CD14-positive monocyte (primary cell): Measurements from ENCODE around the gene BCAT1. TPM values are rescaled to one million over a fixed set of nuclear protein-coding genes. Genes with fewer than 3 reads are reported as not detected.

Source experiments
- DNase-seq, 3 donors: peaks; one replicate each; pipeline ENCODE4 v3.0.0-alpha.2; 2011 to 2022
- H2AFZ ChIP-seq: 2 replicates; pipeline ENCODE4 v1.6.0; 2012; ENCODE audit warnings: mild to moderate bottlenecking, low read depth, low read length, inconsistent platforms; ENCODE audit not compliant: insufficient read depth, poor library complexity, severe bottlenecking
- H3K27ac ChIP-seq, 2 donors: 1 replicate in 1 of 2; 2 replicates in 1 of 2; pipeline ENCODE4 v1.5.1; 2012 to 2013; ENCODE audit warnings: low read length in 2 of 2, control low read depth in 1 of 2, inconsistent platforms in 1 of 2, low read depth in 1 of 2, mild to moderate bottlenecking in 1 of 2
- H3K27me3 ChIP-seq, 2 donors: one replicate each; pipeline versions ENCODE4 v1.6.0 to v1.6.1; 2011 to 2013; ENCODE audit warnings: low read length in 2 of 2; ENCODE audit not compliant: control insufficient read depth in 2 of 2, insufficient read depth in 2 of 2
- H3K36me3 ChIP-seq, 2 donors: replicated peaks in 1 of 2; 1 replicate in 1 of 2; 2 replicates in 1 of 2; pipeline versions ENCODE4 v1.5.1 to v1.6.1; 2012 to 2013; ENCODE audit warnings: low read length in 2 of 2, control low read depth in 1 of 2, inconsistent platforms in 1 of 2, mild to moderate bottlenecking in 1 of 2; ENCODE audit not compliant: insufficient read depth in 2 of 2, control insufficient read depth in 1 of 2
- H3K4me1 ChIP-seq, 2 donors: 1 replicate in 1 of 2; 2 replicates in 1 of 2; pipeline versions ENCODE4 v1.5.1 to v1.6.1; 2012 to 2013; ENCODE audit warnings: low read length in 2 of 2, control low read depth in 1 of 2, inconsistent platforms in 1 of 2, mild to moderate bottlenecking in 1 of 2, moderate library complexity in 1 of 2; ENCODE audit not compliant: insufficient read depth in 2 of 2, control insufficient read depth in 1 of 2
- H3K4me2 ChIP-seq: replicated peaks from 2 replicates; pipeline ENCODE3; 2012; ENCODE audit warnings: low read length, moderate library complexity, mild to moderate bottlenecking; ENCODE audit not compliant: poor library complexity, severe bottlenecking; ENCODE audit errors: extremely low read depth
- H3K4me3 ChIP-seq, 3 experiments: fragments of 200-600 bp in 1 of 3; sonication (generic) in 1 of 3; replicated peaks in 1 of 3; 1 replicate in 2 of 3; 2 replicates in 1 of 3; pipeline ENCODE4 v1.5.1; 2011 to 2013; ENCODE audit warnings: low read length in 3 of 3, mild to moderate bottlenecking in 3 of 3, control low read depth in 2 of 3, low read depth in 2 of 3, inconsistent platforms in 1 of 3, moderate library complexity in 1 of 3
- H3K79me2 ChIP-seq: 2 replicates; pipeline ENCODE4 v1.6.0; 2012; ENCODE audit warnings: mild to moderate bottlenecking, control low read depth, inconsistent platforms, low read length, moderate library complexity; ENCODE audit not compliant: insufficient read depth
- H3K9ac ChIP-seq: 2 replicates; pipeline ENCODE4 v1.6.0; 2017; ENCODE audit warnings: low read length, mild to moderate bottlenecking; ENCODE audit not compliant: insufficient read depth, poor library complexity, severe bottlenecking
- H3K9me3 ChIP-seq, 2 donors: replicated peaks in 1 of 2; 1 replicate in 1 of 2; 2 replicates in 1 of 2; pipeline versions ENCODE4 v1.5.1 to v1.6.1; 2012 to 2013; ENCODE audit warnings: low read length in 2 of 2, control low read depth in 1 of 2; ENCODE audit not compliant: control insufficient read depth in 1 of 2, insufficient read depth in 1 of 2
- H4K20me1 ChIP-seq: 2 replicates; pipeline ENCODE4 v1.6.0; 2012; ENCODE audit warnings: mild to moderate bottlenecking, low read length, control low read depth, moderate library complexity; ENCODE audit not compliant: insufficient read depth
- H3K27ac Mint-ChIP-seq, 7 donors: one replicate each; pipeline ENCODE4 v1.8.0; 2020; ENCODE audit warnings: mild to moderate bottlenecking in 7 of 7, mixed read lengths in 7 of 7, moderate library complexity in 6 of 7, inconsistent platforms in 2 of 7
- H3K27me3 Mint-ChIP-seq, 3 donors: one replicate each; pipeline ENCODE4 v1.8.0; 2021 to 2022; ENCODE audit warnings: low read depth in 3 of 3, mild to moderate bottlenecking in 3 of 3, mixed read lengths in 3 of 3, moderate library complexity in 3 of 3, inconsistent platforms in 1 of 3
- H3K36me3 Mint-ChIP-seq, 2 donors: one replicate each; pipeline ENCODE4 v1.8.0; 2020; ENCODE audit warnings: mixed read lengths in 2 of 2, inconsistent platforms in 1 of 2, mild to moderate bottlenecking in 1 of 2
- H3K4me1 Mint-ChIP-seq: one replicate; pipeline ENCODE4 v1.8.0; 2020; ENCODE audit warnings: mild to moderate bottlenecking, mixed read lengths
- H3K4me3 Mint-ChIP-seq, 2 donors: one replicate each; pipeline ENCODE4 v1.8.0; 2020; ENCODE audit warnings: mild to moderate bottlenecking in 2 of 2, mixed read lengths in 2 of 2, moderate library complexity in 1 of 2
- H3K9me3 Mint-ChIP-seq, 7 donors: one replicate each; pipeline ENCODE4 v1.8.0; 2020 to 2022; ENCODE audit warnings: mixed read lengths in 7 of 7, mild to moderate bottlenecking in 6 of 7, moderate library complexity in 6 of 7, inconsistent platforms in 2 of 7
- CTCF ChIP-seq: fragments of 200-600 bp; IDR thresholded peaks from one replicate; pipeline ENCODE4 v1.8.0; 2022; ENCODE audit warnings: antibody characterized with exemption, mild to moderate bottlenecking
- WGBS: methylation state at CpG from one replicate; pipeline ENCODE4 v1.1.5; 2013; ENCODE audit warnings: missing lambda C conversion rate; ENCODE audit not compliant: insufficient coverage; 5-methylcytosine and 5-hydroxymethylcytosine counted together
- intact Hi-C, 2 donors: fragments of 100-400 bp; cut with micrococcal nuclease; formaldehyde crosslinking; loops; one replicate each; pipeline versions ENCODE4 v1.15.0 to v1.15.1; 2023
- polyA plus RNA-seq, 3 donors: library from polyadenylated mRNA; depleted of rRNA in 1 of 3; unstranded in 2 of 3; stranded (reverse) in 1 of 3; fragments of 300-500 nt in 2 of 3; fragments of >200 nt in 1 of 3; fragmentation: Illumina TruSeq in 2 of 3; gene quantifications; 1 replicate in 2 of 3; 2 replicates in 1 of 3; pipeline ENCODE4 v1.2.3, GENCODE V29; 2012 to 2021

Gene BCAT1
- polyA plus RNA-seq, 3 donors, result 3.5 to 16.9 (median 15.2) TPM

DNA sequence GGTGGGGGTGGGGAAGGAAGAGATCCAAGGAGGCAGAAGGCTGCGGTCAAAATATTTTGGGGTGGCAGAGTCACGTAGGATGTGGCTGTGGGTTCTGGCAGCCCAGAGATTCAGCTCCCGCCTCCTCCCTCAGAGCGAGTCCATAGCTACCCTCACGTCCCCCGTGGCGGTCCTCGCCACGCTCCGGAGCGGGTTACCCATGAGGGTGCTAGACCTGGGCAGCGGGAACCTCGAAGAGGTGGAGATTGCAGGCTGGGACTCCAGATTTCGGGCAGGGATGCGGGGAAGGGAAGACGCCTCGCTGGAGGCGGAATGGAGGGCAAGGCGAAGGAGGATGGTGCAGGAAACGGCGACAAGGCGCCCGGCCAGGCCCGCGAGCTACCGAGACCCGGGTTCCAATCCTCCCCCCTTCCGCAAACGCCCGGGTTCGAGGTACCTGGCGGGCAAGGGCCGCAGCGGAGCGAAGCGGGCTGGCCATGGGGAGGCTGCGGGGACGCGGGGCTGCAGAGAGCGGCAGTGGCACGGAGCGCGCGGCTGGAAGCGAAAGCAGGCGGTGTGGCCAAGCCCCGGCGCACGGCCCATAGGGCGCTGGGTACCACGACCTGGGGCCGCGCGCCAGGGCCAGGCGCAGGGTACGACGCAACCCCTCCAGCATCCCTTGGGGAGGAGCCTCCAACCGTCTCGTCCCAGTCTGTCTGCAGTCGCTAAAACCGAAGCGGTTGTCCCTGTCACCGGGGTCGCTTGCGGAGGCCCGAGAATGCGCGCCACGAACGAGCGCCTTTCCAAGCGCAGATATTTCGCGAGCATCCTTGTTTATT lies 46.2 kb downstream of the BCAT1 start:
- DNase-seq, result peak; percentile 44 to 49 (median 48)
- WGBS, result under 1% methylated on average over 70 of the region's 74 CpGs
- H3K27ac ChIP-seq, result peak overlapping the region in 1 of 2 donors; percentile 85
- peak overlapping the region; percentile 68 for H2AFZ ChIP-seq
- no peak overlapping the region for H3K4me3 Mint-ChIP-seq
- no peaks in the 10 kb centered on the region for H3K79me2 ChIP-seq
- peaks cover 0 to 3% (median 0%) of the 10 kb centered on the region in 7 donors for H3K9me3 Mint-ChIP-seq
- H3K4me1 ChIP-seq, result peaks cover 49 to 65% of the 10 kb centered on the region in 2 donors
- peaks cover 0 to 5% of the 10 kb centered on the region in 2 donors for H3K27me3 ChIP-seq
- H4K20me1 ChIP-seq, result no peaks in the 10 kb centered on the region
- TF ChIP-seq CTCF, result no peak
- peak overlapping the region; percentile 45 to 82 (median 70) for H3K4me3 ChIP-seq
- H3K27me3 Mint-ChIP-seq, result peaks cover 3 to 17% (median 8%) of the 10 kb centered on the region in 3 donors
- H3K9me3 ChIP-seq, result no peaks in the 10 kb centered on the region
- intact Hi-C loops, result loop anchor here (5.0 kb wide), 1 partner anchor 45 kb away; the partner anchor contains the start of gene BCAT1 (in 2 of the 2)
- peaks cover 53% of the 10 kb centered on the region for H3K4me1 Mint-ChIP-seq
- peak overlapping the region in 6 of 7 donors; percentile 36 to 96 (median 90) for H3K27ac Mint-ChIP-seq
- no peaks in the 10 kb centered on the region for H3K36me3 ChIP-seq
- H3K36me3 Mint-ChIP-seq, result peaks cover 0 to 6% of the 10 kb centered on the region in 2 donors
- H3K4me2 ChIP-seq, result peak overlapping the region; percentile 78
- peak overlapping the region; percentile 74 for H3K9ac ChIP-seq

DNA sequence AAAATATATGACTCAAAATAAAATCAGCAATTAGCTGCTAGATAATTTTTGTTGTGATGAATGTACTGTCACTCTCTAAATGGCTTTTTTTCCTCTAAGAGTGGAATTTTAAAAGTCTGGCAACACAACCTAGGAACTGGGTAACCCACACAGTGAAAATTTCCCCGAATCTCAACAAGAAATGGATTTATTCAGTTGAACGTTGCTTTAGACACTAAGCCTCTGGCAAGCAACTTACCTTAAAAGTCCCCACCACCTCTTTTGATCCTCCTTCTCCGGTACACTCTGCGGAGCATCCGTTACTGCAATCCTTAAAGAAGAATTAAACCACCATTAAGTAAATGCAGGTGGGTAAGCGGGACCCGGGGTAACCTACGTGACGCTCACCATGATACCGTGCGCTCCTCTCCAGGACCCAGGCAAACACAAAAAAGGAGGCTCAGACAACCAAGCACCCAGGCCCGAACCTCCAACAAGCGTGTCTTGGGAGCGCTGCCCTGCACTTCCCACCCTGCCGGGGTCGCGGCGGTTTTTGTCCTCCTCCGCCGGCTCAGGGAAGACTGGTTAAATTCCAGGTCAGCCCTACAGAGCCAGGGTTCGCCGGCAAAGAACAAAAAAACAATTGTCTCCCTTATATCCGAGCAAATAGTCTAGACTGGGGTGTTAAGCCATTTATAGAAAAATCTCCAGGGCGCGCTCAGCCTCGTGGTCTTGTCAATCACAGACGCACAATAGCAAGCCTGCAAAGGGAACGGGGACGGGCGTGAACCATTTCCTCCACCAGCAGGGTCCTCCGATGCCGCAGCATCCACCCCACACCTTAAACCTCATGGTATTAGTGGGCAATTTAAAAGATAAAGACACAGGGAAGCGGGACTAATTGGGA lies 47.1 kb downstream of the BCAT1 start:
- Histone ChIP-seq H3K27me3 (peaks cover 0 to 5% of the 10 kb centered on the region in 2 donors), H3K4me3 (peak overlapping the region; percentile 45 to 82 (median 70)), H3K4me1 (peaks cover 54 to 71% of the 10 kb centered on the region in 2 donors), H2AFZ (peak overlapping the region; percentile 68), H3K4me2 (peak overlapping the region; percentile 78), H3K79me2 (no peaks in the 10 kb centered on the region), H3K27ac (peak overlapping the region in 1 of 2 donors; percentile 85), H3K9me3 (no peaks in the 10 kb centered on the region), H3K9ac (peak overlapping the region; percentile 74), H3K36me3 (no peaks in the 10 kb centered on the region), H4K20me1 (no peaks in the 10 kb centered on the region)
- Mint-ChIP-seq H3K27ac (peak overlapping the region in 6 of 7 donors; percentile 85 to 96 (median 90)), H3K4me3 (no peak overlapping the region), H3K4me1 (peaks cover 57% of the 10 kb centered on the region), H3K36me3 (peaks cover 0 to 6% of the 10 kb centered on the region in 2 donors), H3K27me3 (peaks cover 3 to 17% (median 8%) of the 10 kb centered on the region in 3 donors), H3K9me3 (peaks cover 0 to 3% (median 0%) of the 10 kb centered on the region in 7 donors)
- intact Hi-C loops, result loop anchor here (5.0 kb wide), 1 partner anchor 45 kb away; the partner anchor contains the start of gene BCAT1 (in 2 of the 2)
- 51% methylated on average over 19 of the region's 33 CpGs for WGBS
- DNase-seq, result peak in 2 of 3 donors; percentile 32 to 33
- TF ChIP-seq CTCF, result no peak
